HG02870 (cell line): Measurements from ENCODE around the gene SPDYE9.
"Not testable (repeated sequence)": the region's sequence is repeated elsewhere in the genome, so short reads cannot be mapped to it uniquely, and the experiment has no call there.

Experiments used
- ATAC-seq: cut with Tn5 transposase; IDR thresholded peaks from one replicate; pipeline ENCODE4 v1.9.1; 2021; ENCODE audit warnings: mild to moderate bottlenecking, moderate library complexity; ENCODE audit not compliant: unreplicated experiment

SPDYE9 gene

GRCh38 chr7:73085938-73086337 lies at the start of gene SPDYE9:
TSS of gene SPDYE9 (minus strand) at chr7:73086038. CDS start at chr7:73084238, 1,800 bp downstream.
- not testable (repeated sequence) for ATAC-seq

GRCh38 chr7:73134866-73135265 lies 49.0 kb upstream of the SPDYE9 start:
- ATAC-seq: not testable (repeated sequence)

- not testable (repeated sequence) for ATAC-seq
These were observed 46.9 kb upstream of the SPDYE9 start for GRCh38 chr7:73132651-73133217.

GRCh38 chr7:73130612-73131011 lies 44.8 kb upstream of the SPDYE9 start:
- not testable (repeated sequence) for ATAC-seq

GRCh38 chr7:73124126-73124525 lies 38.3 kb upstream of the SPDYE9 start:
- not testable (repeated sequence) for ATAC-seq

GRCh38 chr7:73122778-73123447 lies 37.1 kb upstream of the SPDYE9 start:
- not testable (repeated sequence) for ATAC-seq

GRCh38 chr7:73118155-73118554 lies 32.3 kb upstream of the SPDYE9 start:
- ATAC-seq: not testable (repeated sequence)

- not testable (repeated sequence) for ATAC-seq
These were observed 28.0 kb downstream of the SPDYE9 start, which contains the start of gene SPDYE11 for GRCh38 chr7:73057811-73058210. TSS of gene SPDYE11 (minus strand) at chr7:73057911. CDS start at chr7:73056111, 1,800 bp downstream.

GRCh38 chr7:73029666-73030065 lies 56.2 kb downstream of the SPDYE9 start, which contains the start of gene SPDYE8:
TSS of gene SPDYE8 (minus strand) at chr7:73029766. CDS start at chr7:73027966, 1,800 bp downstream.
- not testable (repeated sequence) for ATAC-seq
